ENCODE measurements around the gene ARHGAP11A.

Gene ARHGAP11A

DNA sequence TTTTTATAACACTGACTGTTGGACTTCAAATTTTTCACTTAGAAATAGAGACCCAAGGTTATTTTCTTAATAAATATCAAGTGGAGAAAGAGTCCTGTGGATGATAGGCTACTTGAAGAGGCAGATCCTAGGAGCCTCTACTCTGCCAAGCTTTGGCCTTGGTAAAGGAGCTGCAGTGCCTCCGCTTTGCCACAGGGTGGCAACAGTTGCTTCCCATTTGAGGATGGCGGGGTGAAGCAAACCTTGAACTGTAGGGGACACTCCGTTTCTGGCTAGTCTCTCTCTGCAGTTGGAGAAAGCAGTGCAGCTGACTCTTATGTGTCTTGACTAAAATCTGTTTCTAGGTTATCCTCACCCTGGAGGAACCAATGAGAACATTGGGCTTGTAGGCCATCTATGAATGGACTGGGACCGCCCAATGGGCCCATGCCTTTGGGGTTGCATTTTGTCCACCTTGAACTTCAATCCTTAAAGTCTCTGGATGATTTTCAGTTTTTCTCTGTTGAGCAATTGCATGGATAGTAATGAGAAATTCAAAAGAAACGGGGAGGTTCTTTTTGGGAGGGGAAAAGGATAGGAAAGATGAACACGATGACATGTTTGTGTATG is 36.0 kb downstream of the ARHGAP11A start:
- Histone ChIP-seq H2AFZ (ENCODE audit: low read depth, low read length) (no peak overlapping the region), H3K27me3 (ENCODE audit: low read depth, low read length) (no peaks in the 10 kb centered on the region), H4K20me1 (ENCODE audit: insufficient read depth, low read length) (peaks cover 7% of the 10 kb centered on the region; the same call in 1 of the 2 replicates), H3K4me2 (ENCODE audit: low read length) (peak overlapping the region; percentile 45), H3K9me3 (ENCODE audit: insufficient read depth, low read length) (no peaks in the 10 kb centered on the region), H3K79me2 (ENCODE audit: low read length) (no peaks in the 10 kb centered on the region), H3K4me1 (ENCODE audit: low read length) (peaks cover 14% of the 10 kb centered on the region), H3K27ac (ENCODE audit: low read length) (no peak overlapping the region), H3K9ac (ENCODE audit: low read length) (no peak overlapping the region), H3K36me3 (replicated peaks; ENCODE audit: low read depth, low read length) (peaks cover 47% of the 10 kb centered on the region), H3K4me3 (ENCODE audit: low read length) (no peak overlapping the region)
- no peak for TF ChIP-seq EZH2phosphoT487 (IDR thresholded peaks at IDR 0.05; ENCODE audit: low read depth)
- TF ChIP-seq, protein P1, sequence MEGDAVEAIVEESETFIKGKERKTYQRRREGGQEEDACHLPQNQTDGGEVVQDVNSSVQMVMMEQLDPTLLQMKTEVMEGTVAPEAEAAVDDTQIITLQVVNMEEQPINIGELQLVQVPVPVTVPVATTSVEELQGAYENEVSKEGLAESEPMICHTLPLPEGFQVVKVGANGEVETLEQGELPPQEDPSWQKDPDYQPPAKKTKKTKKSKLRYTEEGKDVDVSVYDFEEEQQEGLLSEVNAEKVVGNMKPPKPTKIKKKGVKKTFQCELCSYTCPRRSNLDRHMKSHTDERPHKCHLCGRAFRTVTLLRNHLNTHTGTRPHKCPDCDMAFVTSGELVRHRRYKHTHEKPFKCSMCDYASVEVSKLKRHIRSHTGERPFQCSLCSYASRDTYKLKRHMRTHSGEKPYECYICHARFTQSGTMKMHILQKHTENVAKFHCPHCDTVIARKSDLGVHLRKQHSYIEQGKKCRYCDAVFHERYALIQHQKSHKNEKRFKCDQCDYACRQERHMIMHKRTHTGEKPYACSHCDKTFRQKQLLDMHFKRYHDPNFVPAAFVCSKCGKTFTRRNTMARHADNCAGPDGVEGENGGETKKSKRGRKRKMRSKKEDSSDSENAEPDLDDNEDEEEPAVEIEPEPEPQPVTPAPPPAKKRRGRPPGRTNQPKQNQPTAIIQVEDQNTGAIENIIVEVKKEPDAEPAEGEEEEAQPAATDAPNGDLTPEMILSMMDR (IDR thresholded peaks at IDR 0.05; ENCODE audit: low read depth, low read length): peak; percentile 83

DNA sequence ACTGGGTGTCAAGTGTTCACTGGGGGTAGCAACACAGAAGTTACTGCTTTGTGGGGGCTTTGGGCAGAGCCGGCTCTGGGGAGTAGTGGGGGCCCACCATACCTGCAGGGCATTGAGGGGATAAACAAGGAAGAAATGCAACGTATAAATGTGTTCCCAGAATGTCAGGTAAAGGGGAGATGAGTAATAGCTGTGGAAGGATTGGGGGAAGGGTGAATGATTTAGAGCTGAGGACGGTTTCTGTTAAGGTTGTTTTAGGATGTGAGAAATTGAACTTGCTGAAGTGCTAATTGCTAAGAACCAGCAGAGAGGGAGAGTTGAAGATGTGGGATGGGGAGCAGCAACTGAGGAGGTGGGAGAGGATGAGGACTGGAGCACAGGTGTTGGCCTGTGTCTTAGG is 36.9 kb downstream of the ARHGAP11A start:
- Histone ChIP-seq H3K79me2 (ENCODE audit: low read length) (no peaks in the 10 kb centered on the region), H3K27me3 (ENCODE audit: low read depth, low read length) (no peaks in the 10 kb centered on the region), H3K4me3 (ENCODE audit: low read length) (no peak overlapping the region), H3K27ac (ENCODE audit: low read length) (no peak overlapping the region), H3K4me1 (ENCODE audit: low read length) (peaks cover 14% of the 10 kb centered on the region), H3K4me2 (ENCODE audit: low read length) (peak overlapping the region; percentile 45), H2AFZ (ENCODE audit: low read depth, low read length) (no peak overlapping the region), H3K9ac (ENCODE audit: low read length) (no peak overlapping the region), H4K20me1 (ENCODE audit: insufficient read depth, low read length) (peaks cover 7% of the 10 kb centered on the region), H3K9me3 (ENCODE audit: insufficient read depth, low read length) (no peaks in the 10 kb centered on the region), H3K36me3 (replicated peaks; ENCODE audit: low read depth, low read length) (peaks cover 46% of the 10 kb centered on the region)
- TF ChIP-seq, protein P1 (IDR thresholded peaks at IDR 0.05; ENCODE audit: low read depth, low read length): no peak
- no peak for TF ChIP-seq EZH2phosphoT487 (IDR thresholded peaks at IDR 0.05; ENCODE audit: low read depth)

DNA sequence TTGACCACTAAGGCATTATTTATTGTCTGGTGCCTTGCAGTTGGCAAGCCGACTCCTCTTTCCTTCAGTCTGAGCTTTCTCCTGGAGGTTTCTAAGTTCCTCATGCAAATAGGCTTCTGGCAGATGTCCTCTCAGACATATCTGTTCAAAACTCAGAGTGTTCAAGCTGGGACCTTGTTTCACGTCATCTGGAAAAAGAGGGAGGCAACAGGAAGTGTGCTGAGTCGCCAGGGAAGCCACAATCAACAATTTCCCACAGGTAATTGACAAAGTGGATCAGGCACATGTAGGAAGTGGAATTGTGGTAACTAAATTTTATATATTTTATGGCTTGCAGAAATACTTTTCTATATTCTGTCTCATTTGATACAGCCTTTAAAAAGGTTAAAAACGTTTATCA is 40.8 kb downstream of the ARHGAP11A start:
- H2AFZ ChIP-seq (ENCODE audit: low read depth, low read length): no peak overlapping the region
- H3K36me3 ChIP-seq (replicated peaks; ENCODE audit: low read depth, low read length): peaks cover 48% of the 10 kb centered on the region
- no peak overlapping the region for H3K4me2 ChIP-seq (ENCODE audit: low read length)
- H3K79me2 ChIP-seq (ENCODE audit: low read length): no peaks in the 10 kb centered on the region
- no peaks in the 10 kb centered on the region for H3K27me3 ChIP-seq (ENCODE audit: low read depth, low read length)
- H3K9ac ChIP-seq (ENCODE audit: low read length): no peak overlapping the region
- no peak overlapping the region for H3K27ac ChIP-seq (ENCODE audit: low read length)
- no peak for TF ChIP-seq EZH2phosphoT487 (IDR thresholded peaks at IDR 0.05; ENCODE audit: low read depth)
- TF ChIP-seq, protein P1 (IDR thresholded peaks at IDR 0.05; ENCODE audit: low read depth, low read length): no peak
- no peak overlapping the region for H3K4me3 ChIP-seq (ENCODE audit: low read length)
- peaks cover 7% of the 10 kb centered on the region for H4K20me1 ChIP-seq (ENCODE audit: insufficient read depth, low read length)
- H3K9me3 ChIP-seq (ENCODE audit: insufficient read depth, low read length): no peaks in the 10 kb centered on the region
- H3K4me1 ChIP-seq (ENCODE audit: low read length): peaks cover 14% of the 10 kb centered on the region

DNA sequence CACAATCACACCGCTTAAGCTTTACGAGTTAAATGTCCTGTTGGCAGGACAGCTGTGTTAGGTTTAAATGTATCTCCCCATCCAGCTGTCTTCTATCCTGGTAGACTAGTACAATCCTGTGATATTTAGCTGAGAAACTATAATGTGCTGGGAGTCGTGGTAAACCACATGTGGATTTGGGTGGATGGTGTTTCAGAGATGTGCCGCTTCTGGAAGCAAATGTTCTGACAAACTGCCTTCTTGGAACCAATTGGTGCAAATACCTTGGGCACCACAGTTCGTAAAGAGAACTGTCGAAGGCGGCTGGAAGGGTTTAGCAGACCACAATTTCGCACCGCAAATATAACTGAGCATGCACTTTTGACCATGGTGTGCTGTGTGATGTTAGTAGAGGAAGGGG is 41.2 kb downstream of the ARHGAP11A start:
- H2AFZ ChIP-seq (ENCODE audit: low read depth, low read length): no peak overlapping the region
- no peak overlapping the region for H3K9ac ChIP-seq (ENCODE audit: low read length)
- no peak for TF ChIP-seq EZH2phosphoT487 (IDR thresholded peaks at IDR 0.05; ENCODE audit: low read depth)
- TF ChIP-seq, protein P1 (IDR thresholded peaks at IDR 0.05; ENCODE audit: low read depth, low read length): no peak
- no peak overlapping the region for H3K4me3 ChIP-seq (ENCODE audit: low read length)
- H3K79me2 ChIP-seq (ENCODE audit: low read length): no peaks in the 10 kb centered on the region
- no peak overlapping the region for H3K4me2 ChIP-seq (ENCODE audit: low read length)
- H3K27me3 ChIP-seq (ENCODE audit: low read depth, low read length): no peaks in the 10 kb centered on the region
- H3K27ac ChIP-seq (ENCODE audit: low read length): no peak overlapping the region
- peaks cover 7% of the 10 kb centered on the region for H4K20me1 ChIP-seq (ENCODE audit: insufficient read depth, low read length)
- H3K36me3 ChIP-seq (replicated peaks; ENCODE audit: low read depth, low read length): peaks cover 47% of the 10 kb centered on the region
- H3K4me1 ChIP-seq (ENCODE audit: low read length): peaks cover 10% of the 10 kb centered on the region
- H3K9me3 ChIP-seq (ENCODE audit: insufficient read depth, low read length): no peaks in the 10 kb centered on the region

Measured in OCI-LY3 (cell line).